Gastroesophageal sphincter (tissue), 3 donors: Measurements from ENCODE around the gene PDE5A.

ENCODE experiments used
- CTCF ChIP-seq, 4 experiments: fragments of 200-600 bp in 2 of 4; fragments of 450-650 bp in 2 of 4; sonication (generic) in 1 of 4; IDR thresholded peaks; one replicate each; pipeline ENCODE4 v1.5.1; 2017 to 2019; ENCODE audit warnings: antibody characterized with exemption in 4 of 4, mild to moderate bottlenecking in 2 of 4, moderate library complexity in 2 of 4
- POLR2AphosphoS5 ChIP-seq: sonication (generic); formaldehyde crosslinking; IDR thresholded peaks from one replicate; pipeline ENCODE4 v1.6.1; 2017; ENCODE audit warnings: antibody characterized with exemption

- TF ChIP-seq CTCF (IDR thresholded peaks at IDR 0.05) (no peak), POLR2AphosphoS5 (no peak)
Measured at GRCh38 chr4:119623025-119623424, 5.6 kb downstream of the PDE5A start.
